Measurements from ENCODE around the gene TXNIP.
"Not testable (repeated sequence)": the region's sequence is repeated elsewhere in the genome, so short reads cannot be mapped to it uniquely, and the experiment has no call there.

Gene TXNIP, protein sequence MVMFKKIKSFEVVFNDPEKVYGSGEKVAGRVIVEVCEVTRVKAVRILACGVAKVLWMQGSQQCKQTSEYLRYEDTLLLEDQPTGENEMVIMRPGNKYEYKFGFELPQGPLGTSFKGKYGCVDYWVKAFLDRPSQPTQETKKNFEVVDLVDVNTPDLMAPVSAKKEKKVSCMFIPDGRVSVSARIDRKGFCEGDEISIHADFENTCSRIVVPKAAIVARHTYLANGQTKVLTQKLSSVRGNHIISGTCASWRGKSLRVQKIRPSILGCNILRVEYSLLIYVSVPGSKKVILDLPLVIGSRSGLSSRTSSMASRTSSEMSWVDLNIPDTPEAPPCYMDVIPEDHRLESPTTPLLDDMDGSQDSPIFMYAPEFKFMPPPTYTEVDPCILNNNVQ

DNA sequence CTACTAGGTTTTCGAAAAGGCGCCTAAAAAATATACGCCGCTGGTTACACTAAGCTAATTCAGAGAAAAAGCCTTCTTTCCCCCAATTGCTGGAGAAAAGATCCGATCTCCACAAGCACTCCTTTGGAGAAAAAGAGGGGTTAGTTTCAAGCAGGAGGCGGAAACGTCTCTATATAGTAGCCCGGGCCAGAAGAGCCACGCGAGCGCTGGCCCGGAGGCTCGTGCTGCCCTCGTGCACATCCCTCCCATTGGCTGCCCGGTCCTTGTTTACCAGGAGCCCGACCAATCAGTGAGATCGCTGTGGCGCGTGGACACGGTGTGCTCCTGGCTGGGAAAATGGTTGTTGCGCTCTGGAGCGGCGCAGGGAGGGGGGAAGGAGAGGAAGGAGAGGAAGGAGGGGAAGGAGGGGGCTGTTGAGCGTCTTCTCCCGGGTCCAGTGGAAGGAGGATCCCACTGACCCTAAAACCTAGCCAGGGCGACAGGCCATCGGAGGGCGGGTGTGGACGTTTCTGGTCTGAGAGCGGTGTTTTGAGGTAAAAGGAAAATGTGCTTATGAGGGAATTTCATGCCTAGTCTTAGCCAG is at the start of gene TXNIP:
TXNIP (minus strand) TSS at position 147 of the 583 bp plus-strand sequence. CDS start 313 bp downstream, outside the sequence.
- peak; percentile 84 to 99 (median 98) for DNase-seq

DNA sequence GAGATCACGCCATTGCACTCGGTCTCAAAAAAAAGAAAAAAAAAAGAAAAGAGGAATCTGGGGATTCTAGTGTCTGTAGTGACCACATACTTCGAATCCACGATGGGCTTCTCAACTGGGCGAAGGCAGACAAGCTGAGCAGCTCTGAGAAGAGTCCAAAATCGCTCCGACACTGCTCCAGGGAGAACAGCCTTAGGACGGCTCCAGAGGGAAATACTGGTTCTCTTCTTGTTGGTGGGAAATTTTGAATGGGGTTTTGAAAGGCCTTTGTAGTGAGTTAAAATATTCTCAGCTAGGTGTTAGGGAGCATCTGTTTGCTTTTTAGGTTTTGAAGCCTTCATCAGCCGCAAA is 43.4 kb upstream of the TXNIP start:
- peak in 3 of 56 donors; percentile 25 to 31 (median 25) for DNase-seq

DNA sequence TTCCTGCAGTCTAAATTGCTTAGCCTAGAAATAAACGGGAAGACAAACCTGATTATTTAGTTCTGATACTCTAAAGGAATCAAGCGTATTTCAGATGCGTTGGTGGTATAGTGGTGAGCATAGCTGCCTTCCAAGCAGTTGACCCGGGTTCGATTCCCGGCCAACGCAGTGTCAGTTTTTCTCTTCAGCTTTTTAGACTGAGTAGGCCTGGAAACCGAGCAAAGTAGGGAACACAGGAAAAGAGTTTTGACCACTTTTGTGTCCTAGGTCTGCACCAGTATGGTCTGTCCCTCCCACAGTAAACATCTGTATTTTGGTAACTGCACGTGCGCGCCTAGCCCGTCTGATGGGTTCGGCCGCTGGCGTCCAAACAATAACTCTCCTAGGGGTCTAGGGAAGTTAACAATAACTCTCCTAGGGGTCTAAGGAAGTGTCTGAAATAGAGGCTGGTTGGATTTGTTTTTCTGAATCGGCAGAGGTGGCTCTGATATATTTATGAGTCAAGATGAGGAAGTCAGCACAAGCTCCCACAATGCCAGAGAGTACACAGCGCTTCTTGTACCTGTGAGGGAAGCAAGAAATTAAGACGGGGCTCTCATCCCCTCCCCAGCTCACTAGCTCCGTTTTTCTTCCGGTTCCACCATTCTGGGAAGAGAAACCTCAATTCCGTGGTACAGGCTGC is 40.7 kb upstream of the TXNIP start:
- DNase-seq, result peak in 53 of 56 donors; percentile 11 to 88 (median 61)

DNA sequence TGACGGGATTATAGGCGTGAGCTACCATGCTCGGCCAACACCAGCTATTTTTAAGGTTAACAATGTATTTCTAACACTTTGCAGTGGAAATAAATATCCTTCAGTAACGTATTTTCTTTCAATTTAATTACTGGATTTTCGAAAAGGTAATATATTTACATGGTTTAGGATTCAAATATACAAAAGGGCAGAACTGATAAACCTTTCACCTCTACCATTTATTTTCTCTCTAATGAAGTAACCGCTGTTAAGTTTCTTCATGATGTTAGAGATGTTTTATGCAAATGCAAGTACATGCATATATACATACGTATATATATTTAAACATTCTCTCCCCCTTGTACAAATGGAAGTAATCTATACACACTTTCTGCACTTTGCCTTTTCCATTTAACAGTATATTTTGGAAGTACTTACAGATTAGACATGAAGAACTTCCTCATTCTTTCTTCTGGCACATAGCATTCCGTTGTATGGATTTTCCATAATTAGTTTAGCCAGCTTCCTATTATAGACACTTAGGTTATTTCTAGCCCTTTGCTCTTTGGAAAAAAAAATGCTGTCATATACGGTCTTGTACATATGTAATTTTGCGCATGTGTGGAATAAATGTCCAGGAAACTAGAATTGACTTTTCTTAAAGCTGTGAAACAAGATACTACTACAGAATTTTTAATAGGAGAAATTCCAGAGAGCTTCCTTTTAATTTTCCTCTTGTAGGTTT is 40.0 kb upstream of the TXNIP start:
- DNase-seq, result no peak

DNA sequence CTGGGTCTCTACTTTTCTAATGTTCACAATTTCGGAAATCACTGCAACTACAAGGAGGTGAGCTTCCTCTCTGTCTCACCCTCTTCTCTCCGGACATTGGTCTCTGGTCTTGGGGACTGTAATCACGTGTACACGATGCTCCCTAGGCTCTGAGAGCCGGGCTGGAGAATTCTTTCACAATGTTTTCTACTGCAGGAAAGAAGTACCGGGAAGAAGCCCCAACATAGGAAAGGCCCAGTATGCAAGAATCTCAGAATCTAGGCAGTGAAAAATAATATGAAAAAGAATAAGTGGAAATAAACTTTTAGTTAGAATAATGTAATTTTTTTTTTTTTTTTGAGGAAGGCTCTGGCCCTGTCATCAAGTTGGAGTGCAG is 38.7 kb upstream of the TXNIP start:
- DNase-seq, result no peak

DNA sequence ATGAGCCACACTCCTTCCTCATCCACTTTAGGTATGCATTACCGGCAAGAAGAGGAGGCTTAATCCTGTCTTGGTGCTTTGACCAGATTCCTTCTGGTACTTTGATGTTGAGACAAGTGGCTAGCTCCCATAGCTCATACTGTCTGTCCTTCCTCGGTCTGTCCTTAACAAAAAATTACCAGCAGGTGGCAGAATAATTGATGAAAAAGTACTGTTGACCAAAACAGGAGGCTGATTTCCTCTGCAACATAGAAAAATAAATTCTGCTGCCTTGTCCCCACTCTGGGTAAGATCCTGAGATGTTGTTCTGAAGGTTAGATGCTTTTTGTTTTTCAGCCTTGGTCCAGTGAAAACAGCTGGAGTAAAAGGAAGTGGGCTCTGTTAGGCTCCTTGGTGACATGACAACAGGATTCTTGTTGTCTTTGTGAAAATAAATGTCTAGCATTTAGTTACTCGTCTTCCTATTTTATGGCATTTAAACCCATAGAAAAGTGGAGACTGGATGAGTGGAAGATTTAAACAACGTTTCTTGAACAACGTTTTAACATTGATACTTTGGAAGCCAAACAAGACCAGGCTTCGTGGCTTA is 36.3 kb upstream of the TXNIP start:
- DNase-seq, result peak in 1 of 56 donors; percentile 3

DNA sequence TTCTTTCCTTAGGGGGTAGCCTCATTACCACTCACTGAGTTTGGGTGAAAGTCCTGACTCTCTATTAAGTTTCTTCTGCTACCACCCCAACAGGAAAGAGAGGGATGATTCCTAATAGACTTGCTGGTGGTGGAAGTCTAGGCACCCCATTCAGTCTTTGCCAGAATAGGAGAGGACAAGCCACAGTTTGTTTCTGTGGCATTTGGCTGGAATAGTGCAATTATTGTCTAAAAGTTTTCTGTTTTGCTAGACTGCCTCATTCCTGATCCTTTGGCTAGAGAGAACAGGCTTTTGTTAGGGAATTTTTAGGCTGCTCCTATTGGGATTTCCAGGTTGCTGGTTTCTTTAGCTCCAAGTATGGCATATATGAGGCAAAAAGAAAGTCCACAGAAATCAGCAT is 35.1 kb upstream of the TXNIP start:
- no peak for DNase-seq

DNA sequence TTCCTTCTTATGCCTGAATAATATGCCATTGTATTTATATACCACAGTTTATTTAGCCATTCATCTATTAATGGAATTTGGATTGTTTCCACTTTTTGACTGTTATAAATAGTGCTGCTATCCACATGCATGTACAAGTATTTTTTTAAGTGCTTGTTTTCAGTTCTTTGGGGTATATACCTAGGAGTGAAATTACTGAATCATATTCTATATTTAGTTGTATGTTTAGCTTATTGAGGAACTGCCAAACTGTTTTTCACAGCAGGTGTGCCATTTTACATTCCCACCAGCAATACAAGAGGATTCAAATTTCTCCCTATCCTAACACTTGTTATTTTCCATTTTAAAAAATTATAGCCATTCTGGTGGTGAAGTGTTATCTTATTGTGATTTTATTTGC is 32.7 kb upstream of the TXNIP start:
- no peak for DNase-seq

DNA sequence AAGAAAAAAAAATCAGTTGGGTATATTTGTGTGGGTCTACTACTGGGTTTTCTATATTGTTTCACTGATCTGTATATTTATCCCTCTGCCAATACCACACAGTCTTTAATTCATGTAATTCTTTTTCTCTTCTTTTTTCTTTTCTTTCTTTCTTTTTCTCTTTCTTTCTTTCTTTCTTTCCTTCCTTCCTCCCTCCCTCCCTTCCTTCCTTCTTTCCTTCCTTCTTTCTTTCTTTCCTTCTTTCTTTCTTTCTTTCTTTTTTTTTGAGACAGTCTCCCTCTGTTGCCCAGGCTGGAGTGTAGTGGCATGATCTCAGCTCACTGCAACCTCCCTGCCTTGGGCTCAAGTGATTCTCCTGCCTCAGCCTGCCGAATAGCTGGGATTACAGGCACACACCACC is 30.3 kb upstream of the TXNIP start:
- DNase-seq, result not testable (repeated sequence)

DNA sequence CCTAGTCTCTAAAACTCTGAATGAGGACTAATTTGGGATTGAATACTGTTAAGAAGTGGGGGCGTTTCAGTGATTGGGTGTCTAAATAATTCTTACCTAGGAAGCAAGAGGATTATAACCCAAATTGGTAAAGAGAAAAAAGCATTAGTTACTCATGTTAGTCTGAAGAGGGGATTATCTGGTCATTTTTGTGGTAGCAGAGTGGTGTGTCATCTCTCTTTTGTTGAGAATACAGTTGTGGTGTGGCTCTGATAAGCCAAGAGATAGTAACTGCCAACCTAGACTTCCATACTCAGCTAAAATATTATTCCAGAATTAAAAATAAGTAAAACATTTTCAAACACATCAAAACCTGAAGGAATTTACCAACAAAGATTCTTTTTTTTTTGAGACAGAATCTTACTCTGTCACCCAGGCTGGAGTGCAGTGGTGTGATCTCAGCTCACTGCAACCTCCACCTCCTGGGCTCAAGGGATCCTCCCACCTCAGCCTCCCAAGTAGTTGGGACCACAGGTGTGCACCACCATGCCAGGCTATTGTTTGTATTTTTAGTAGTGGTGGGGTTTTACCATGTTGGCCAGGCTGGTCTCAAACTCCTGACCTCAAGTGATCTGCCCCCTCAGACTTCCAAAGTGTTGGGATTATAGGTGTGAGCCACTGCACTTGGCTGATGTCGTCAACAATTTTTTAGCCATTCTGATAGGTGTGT is 29.6 kb upstream of the TXNIP start:
- not testable (repeated sequence) for DNase-seq

DNA sequence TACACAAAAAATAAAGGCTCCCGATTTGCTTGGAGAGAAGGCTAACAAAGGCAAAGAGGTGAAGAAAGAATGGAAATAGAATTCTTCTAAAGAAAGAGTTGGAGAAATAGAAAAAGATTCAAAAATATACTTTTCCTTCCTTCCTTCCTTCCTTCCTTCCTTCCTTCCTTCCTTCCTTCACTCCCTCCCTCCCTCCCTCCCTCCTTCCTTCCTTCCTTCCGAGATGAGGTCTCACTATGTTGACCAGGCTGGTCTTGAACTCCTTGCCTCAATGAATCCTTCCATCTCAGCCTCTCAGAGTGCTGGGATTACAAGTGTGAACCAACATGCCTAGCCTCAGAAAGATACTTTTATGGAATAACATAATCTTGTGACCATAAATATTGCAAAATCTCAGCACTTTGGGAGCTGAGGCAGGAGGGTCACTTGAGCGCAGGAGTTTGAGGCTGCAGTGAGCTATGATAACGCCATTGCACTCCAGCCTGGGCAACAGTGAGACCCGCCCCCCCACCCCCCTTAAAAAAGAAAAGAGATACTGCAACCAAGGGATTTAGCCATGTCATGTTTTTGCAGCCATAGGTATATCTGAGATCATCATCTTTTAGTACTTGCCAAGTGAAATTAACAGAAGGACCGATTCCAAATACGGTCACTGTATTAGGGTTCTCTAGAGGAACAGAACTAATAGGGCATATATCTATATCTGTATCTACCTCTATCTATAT is 26.2 kb upstream of the TXNIP start:
- no peak for DNase-seq

DNA sequence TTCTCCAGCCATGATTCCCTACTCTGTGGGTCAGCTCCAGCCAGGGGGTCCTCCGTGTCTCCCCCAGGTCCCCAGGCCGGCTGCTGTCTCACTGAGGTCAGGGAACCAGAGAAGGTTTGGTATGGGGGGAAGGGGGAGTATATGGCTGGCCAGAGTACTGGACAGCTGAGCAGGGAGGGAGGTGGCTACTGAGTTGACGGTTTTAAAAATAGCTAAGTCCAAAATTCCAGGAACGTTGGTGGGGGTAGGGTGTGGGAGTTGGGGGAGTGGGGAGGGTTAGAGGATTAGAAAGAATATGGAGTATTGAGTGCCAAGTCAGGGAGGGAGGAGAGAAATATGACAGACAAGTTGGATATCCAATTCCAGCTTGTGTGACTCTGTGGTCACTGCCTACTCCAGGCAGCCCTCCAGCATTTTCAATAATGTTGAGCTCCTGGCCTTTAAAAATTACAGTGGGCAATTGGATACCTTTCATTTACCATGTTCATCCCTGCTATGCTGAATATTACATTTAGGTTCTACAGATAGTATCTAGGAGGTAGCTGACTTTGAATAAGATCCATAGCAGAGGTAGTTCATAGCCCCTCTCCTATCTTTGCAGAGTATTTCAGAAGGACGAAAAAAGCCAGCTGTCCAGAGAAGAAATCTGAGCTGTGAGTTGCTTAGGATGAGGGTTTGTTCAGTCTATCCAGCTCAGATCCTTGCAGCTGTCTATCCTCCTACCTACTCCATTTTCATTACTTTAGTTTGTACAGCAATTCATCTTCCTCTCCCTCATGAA is 25.4 kb upstream of the TXNIP start, which contains the start of gene HJV:
HJV (minus strand) TSS at position 114 of the 781 bp plus-strand sequence. CDS start 1,504 bp downstream, outside the sequence.
- DNase-seq, result no peak

DNA sequence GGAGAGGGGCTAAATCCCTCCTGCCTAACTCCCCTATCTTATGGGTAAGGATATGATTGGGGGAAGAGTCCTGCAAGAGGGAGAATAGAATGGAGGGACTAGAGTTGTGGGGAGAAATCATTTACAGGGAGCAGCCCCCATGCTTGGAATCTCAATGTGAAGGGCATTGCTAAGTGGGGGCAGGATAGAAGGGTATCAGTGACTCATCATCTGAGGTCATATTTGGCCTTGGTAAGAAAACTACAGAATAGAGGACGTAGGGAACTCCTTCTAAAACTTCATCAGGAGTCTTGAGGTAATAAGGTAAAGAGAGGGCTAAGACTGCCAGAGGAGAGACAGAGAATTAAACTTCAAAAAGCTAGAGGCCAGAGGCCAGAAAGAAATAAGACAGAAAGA is 24.7 kb upstream of the TXNIP start:
- DNase-seq, result no peak

DNA sequence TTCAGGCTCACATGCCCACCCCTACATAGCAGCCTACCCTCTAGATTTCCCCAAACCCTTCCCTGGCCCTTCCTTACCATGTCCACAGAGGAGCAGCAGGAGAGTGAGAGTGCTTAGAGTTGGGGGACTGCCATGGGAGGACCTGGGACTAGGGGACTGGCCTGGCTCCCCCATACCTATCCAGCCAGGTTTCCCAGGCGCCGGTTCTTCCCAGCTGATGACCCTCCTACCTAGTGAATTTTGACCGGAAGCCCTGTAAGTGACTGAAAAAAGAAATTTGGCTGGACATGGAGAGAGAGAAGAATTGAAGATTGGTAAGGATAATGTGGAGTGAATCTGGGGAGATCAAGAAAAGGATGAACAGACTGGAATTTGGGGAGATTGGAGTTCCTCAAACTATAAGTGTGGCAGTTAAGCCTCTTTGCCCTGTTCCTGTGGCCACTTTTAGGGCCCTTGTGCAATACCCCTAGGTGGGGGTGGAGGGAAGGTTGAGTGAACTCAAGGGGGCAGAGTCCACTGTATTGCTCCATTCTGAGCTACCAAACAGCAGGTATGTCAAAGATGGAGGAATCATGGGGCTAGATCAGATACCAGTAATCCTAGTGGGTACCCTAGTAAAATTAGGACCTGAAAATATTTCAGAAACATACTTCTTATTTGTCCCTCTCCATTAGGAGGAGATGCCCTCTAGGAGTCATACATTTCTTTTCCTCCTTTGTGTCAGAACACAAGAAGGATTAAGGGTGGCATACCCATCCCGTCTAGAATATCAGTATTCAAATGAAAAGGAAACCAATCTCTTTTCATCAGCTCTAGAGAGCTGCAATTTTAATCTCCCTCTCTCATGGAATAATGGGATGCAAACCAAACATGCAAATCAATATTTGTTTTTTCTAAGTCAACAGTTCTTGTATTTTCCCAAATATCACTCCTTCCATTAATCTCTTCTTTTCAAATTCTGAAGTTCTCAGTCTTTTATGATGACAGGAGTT is 24.0 kb upstream of the TXNIP start:
- DNase-seq, result no peak

DNA sequence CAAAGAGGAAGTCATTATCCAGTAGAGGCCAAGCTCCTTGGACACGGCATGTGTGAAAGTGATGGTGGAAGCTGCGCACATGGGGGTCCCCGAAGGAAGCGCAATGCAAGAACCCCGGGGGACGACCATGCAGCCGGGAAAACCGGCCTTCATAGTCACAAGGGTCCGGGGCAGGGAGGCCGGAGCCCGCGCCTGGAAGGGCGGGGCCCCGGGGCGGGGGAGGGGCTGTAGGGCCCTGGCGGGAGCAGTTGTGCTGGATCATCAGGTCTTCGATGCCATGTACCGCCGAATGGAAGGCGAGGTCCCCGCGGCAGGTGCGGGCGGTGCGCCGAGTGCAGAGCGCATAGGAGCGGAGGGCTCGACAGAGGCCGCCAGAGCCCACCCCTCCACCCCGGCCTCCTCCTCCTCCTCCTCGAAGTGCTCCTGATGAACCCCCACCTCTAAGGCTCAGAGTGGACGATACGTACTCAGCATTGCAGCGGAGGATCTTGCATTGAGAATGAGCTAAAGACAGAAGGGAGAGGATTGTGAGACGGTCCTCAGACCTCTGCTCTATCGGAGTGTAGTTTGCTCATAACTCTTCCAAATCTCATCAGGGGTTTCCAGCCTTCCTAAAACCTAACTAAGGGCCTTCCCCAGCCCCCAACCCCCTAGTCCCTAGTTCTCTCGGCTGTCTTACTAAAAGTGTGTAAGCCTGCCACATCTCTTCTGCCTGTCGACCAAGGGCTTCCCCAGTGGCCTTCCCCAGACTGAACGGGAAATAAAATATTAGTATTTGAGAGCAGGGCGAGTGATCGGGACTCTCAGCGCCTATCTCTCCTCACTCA is 23.1 kb upstream of the TXNIP start:
- peak in 1 of 56 donors; percentile 16 for DNase-seq

DNA sequence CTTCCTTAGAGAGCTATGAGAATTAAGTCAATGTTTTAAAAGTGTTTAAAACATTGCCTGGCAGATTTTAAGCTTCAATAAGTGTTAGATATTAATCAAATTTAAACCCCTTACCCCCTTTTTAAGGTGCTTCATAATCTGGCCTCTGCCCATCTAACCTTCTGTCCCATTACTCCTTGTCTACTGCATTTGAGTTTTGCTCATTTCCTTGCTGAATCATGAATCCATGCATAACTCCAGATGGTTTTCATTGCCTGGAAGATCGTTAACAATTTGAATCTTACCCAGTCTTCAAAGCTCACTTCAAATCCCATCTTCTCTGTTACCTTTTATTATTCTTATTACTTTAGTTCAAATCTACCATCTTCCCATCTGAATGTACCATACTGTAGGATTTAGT is 20.5 kb upstream of the TXNIP start:
- DNase-seq, result no peak

DNA sequence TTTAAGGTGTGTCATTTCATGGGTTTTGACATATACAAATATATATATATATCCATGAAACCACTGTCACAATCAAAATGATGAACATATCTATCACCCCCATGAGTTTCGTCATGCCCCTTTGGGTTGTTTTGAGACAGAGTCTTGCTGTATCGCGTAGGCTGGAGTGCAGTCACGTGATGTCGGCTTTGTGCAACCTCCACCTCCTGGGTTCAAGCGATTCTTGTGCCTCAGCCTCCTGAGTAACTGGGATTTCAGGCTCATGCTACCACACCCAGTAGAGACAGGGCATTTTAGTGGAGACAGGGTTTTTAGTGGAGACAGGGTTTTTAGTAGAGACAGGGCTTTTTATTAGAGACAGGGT is 17.2 kb upstream of the TXNIP start:
- no peak for DNase-seq
